Stimulated activated naive CD4-positive, alpha-beta T cell (primary cell): ENCODE measurements around the gene SEMA5A.
"Not testable (repeated sequence)": the region's sequence is repeated elsewhere in the genome, so short reads cannot be mapped to it uniquely, and the experiment has no call there.

ENCODE experiments used
- DNase-seq, 6 experiments: peaks; one replicate each; lab custom pipeline; 2025; lab: John Stamatoyannopoulos, UW

The SEMA5A gene

GRCh38 chr5:9439531-9440292 lies 106.2 kb downstream of the SEMA5A start:
- no peak for DNase-seq

DNA sequence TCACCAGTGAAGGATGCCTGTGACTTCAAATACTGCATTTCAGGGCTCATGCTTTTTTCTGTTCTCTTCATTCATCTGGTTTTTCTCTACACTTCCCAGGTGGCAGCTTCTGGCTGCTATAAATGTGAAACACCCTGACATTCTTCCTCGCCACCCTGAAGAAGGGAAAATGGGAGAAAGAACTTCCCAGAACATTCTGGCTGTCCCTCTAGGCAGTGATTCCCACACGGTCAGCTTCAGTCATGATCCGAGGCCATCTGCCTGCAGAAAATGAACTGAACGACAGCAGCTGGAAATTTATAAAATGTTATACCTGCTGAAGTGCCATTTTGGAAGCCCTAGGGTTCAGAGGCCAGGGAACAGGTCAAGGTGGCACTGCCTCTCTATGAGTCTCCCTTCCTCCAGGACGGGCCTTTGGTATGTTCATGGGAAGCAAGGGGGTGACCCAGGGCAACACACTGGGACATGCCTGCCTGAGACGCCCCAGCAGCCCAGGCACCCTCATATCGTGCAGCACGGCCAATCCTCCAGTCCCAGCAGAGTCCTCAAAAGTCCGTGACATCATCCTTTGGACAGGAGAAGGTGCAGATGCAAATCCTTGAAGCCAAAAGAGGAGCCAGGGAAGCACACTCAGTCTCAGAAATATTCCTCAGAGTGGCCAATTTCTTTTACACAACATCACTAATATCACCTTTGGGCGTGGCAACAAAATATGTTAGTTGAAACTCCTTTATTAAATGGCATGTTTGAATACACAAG lies 107.1 kb downstream of the SEMA5A start:
- no peak for DNase-seq

DNA sequence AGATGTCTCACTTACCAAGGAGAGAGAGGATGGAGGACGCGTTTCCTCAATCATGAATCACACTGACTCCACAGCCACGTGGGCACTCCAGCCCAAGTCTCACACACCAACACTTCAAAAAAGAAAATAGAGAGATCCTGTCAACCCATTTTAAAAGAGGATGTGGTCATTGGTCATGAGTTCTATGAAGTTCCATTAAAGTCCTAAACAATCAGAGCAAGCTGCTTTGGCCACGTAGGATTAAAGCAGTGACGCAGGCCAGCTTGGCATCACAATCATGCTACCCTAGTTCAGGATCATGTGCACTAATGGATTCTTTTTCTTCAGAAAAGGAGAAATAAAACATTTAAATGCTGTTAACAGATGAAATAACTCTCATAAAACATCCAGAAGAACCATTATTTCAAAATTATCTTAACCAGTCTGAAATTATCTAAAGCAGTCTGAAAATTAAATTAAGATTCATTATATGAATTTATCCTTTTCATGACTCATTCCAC lies 108.1 kb downstream of the SEMA5A start:
- no peak for DNase-seq

- no peak for DNase-seq
These were observed 114.2 kb downstream of the SEMA5A start for GRCh38 chr5:9431496-9432258.

GRCh38 chr5:9431151-9431495 lies 114.8 kb downstream of the SEMA5A start:
- DNase-seq = no peak

GRCh38 chr5:9430306-9430705 lies 115.6 kb downstream of the SEMA5A start:
- DNase-seq = no peak

GRCh38 chr5:9429691-9430215 lies 116.1 kb downstream of the SEMA5A start:
- no peak for DNase-seq

DNA sequence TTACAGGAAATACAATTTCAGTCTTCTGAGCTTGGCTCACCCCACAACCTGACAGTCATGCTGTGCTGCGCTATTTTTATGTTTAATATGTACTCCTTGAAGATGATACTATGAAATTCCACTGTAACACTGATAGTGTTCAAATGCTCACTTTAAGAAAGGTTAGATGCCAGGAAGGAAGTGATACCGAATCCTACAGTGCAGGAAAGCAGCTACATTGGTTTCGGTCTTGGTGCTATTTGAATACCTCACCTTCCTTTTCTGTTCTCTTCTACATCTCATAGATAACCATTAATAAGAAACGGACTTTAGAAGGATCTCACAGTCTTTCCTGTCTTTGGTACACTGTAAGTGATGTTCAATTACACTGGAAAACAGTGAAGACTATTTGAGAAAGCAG lies 117.6 kb downstream of the SEMA5A start:
- DNase-seq = no peak

DNA sequence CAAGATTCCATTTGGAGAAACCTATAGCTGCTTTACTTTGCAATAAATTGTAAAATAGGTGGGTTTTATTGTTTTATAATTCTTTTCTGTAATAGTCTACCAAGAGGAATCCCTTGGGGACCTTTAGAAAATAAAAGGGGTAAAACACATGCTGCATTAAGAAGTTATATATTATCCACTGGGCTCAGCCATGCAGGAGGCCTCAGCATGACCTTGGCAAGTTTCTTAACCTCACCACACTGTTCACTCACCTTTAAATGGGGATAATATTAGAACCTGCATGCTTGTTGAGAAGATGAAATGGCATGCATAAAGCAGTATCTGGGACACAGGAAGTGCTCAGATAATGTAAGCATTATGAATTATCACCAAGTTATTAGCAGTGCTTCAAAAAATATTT lies 120.2 kb downstream of the SEMA5A start:
- DNase-seq = no peak

DNA sequence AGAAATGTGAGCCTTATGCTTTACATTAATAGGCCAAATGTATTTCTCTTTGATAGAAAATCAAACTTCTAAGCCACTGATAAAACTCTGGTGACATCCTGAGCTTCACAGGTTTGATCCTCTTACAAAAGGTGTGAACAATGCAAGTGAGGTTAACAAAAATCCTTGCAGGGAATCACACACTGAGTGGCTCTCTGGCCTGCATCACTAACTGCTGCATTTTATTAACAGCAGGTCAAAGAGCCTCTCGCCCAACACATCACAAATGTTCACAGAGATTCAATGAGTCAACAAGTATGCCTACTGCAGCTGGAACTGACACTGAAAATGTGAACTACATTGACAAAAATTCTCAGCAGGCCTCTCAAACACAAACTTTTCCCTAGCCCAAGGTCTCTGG lies 122.3 kb downstream of the SEMA5A start:
- no peak for DNase-seq

DNA sequence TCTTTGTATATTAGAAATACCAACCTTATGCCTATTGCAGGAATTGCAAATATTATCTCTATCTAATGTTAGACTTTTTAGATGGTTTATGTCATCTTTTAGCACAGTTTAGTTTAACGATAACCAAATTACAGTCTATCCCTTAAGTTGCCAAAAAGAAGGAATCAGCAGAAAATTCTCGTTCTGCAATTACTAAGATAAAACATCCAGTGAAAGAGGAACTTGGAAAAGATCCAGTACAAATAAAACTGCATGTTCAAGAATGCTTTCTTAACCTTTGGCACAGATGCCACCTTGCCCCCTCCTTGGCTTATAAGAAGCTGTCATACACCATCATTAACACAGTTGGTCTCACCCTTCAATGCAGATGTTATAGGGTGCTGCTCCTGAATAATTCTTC lies 124.0 kb downstream of the SEMA5A start:
- no peak for DNase-seq

GRCh38 chr5:9419794-9420193 lies 126.1 kb downstream of the SEMA5A start:
- no peak for DNase-seq

DNA sequence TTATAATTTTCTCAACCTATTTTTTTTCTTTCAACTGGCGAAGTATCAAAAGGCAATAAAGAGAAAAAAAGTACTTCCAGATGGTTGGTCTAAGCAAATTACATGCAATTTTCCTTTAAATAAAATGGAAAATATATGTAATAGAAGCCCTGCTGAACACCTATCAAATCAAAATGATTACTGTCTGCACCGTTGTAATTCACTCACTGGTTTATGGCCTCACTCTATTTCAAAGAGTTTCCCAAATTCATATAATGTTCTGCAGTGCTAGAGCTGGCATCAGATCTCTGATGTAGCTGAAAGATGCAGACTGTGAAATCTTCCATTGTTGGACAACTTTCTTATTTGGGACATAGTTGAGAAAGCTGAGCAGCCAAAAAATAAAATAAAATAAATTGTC lies 130.3 kb downstream of the SEMA5A start:
- DNase-seq = no peak

GRCh38 chr5:9415091-9415490 lies 130.8 kb downstream of the SEMA5A start:
- DNase-seq = no peak

DNA sequence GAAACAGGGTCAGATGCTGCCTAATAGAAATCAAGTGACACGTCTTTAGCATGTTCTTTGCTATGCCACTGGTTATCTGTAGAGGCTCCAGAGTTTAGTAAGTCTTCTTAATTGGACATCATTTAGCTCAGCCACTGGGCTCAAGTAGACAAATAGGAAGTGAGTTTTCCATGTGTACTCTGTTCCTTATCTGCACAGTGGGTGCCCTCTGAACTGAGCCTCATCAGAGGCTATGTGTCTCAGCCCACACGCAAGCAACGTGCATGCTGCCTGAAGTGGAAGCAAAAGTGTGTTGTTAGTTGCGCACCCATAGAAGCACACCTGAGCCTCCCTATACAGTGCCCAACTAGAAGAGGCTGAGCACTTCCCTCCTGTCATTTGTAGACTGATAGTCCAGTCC lies 134.7 kb downstream of the SEMA5A start:
- no peak for DNase-seq

GRCh38 chr5:9409413-9409960 lies 136.4 kb downstream of the SEMA5A start:
- no peak for DNase-seq

- DNase-seq = no peak
These were observed 136.9 kb downstream of the SEMA5A start for GRCh38 chr5:9408964-9409363.

- no peak for DNase-seq
These were observed 140.6 kb downstream of the SEMA5A start for GRCh38 chr5:9405196-9405754.

DNA sequence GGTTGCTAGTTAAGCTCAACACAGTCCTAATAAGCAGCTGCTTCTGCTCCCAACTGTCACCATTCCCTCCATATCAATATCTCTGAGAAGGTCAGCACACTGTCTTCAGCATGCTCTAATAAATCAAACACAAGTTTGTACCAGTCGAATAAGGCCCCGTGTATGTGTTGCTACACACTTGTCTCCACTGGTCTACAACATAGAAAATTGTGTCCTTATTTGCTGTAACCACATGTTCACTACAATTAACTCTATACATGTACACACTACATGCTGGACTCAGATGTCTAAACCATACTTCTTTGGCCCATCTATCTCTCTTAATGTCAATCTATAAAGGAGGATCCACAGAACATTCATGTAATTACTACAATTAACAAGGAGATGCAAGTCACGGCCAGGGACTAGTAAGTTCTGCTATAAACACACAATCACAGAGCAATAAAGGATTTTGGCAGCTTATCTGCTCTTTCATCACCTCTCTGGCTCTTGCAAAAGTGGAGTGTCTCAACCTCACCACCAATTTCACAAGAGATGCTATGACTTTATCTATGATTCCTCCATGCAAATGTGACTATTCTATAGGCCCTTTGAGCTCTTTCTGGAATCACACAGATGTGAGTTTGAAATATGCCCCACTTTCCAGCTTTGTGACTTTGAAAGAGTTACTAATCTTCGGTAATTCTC lies 143.9 kb downstream of the SEMA5A start:
- DNase-seq = no peak

- not testable (repeated sequence) for DNase-seq
These were observed 146.1 kb downstream of the SEMA5A start for GRCh38 chr5:9399783-9400182.

DNA sequence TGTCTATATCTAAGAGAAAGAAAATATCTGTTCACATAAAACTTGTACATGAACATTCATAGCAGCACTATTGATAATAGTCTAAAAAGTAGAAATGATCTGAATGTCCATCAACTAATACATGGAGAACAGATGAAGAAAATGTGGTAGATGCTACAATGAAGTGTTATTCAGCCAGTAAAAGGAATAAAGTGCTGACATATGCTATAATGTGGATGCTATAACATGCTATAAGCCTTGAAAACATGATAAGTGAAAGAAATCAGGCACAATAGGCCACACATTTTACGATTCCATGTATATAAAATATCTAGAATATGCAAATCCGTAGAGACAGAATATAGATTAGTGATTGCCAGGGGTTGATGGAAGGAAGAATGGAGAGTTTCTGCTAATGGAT lies 146.8 kb downstream of the SEMA5A start:
- no peak for DNase-seq
